CD4-positive, CD25-positive, alpha-beta regulatory T cell (primary cell): ENCODE results near the gene RBM7. TPM values are rescaled to one million over a fixed set of nuclear protein-coding genes. Genes with fewer than 3 reads are reported as not detected.

Experiments
- ATAC-seq, 2 donors: fragments of 150-1000 bp; cut with Tn5 transposase; one replicate each; pipeline ENCODE4 v1.10.0; 2021; ENCODE audit warnings: low read depth in 2 of 2, moderate number of reproducible peaks in 2 of 2, moderate library complexity in 1 of 2
- DNase-seq, 3 donors: peaks; one replicate each; pipeline versions ENCODE4 v3.0.0 to v3.0.0-alpha.2; 2012 to 2022; ENCODE audit warnings: mixed read lengths in 1 of 3
- H3K27ac ChIP-seq: one replicate; pipeline ENCODE4 v1.7.0; 2013; ENCODE audit warnings: mild to moderate bottlenecking, low read length; ENCODE audit not compliant: insufficient read depth, poor library complexity, severe bottlenecking
- H3K27me3 ChIP-seq: one replicate; pipeline ENCODE4 v1.7.0; 2013; ENCODE audit warnings: low read length; ENCODE audit not compliant: control insufficient read depth, insufficient read depth
- H3K36me3 ChIP-seq: one replicate; pipeline ENCODE4 v1.7.0; 2013; ENCODE audit warnings: mild to moderate bottlenecking, low read length, moderate library complexity; ENCODE audit not compliant: control insufficient read depth, insufficient read depth
- H3K4me1 ChIP-seq: 2 replicates; pipeline ENCODE4 v1.7.0; 2013; ENCODE audit warnings: mild to moderate bottlenecking, low read length; ENCODE audit not compliant: insufficient read depth, control insufficient read depth, poor library complexity, severe bottlenecking
- H3K4me3 ChIP-seq: one replicate; pipeline ENCODE4 v1.7.0; 2013; ENCODE audit warnings: low read depth, mild to moderate bottlenecking, low read length, moderate library complexity
- H3K9me3 ChIP-seq, 2 experiments: 1 replicate in 1 of 2; 2 replicates in 1 of 2; pipeline ENCODE4 v1.7.0; 2013; ENCODE audit warnings: low read length in 2 of 2, mild to moderate bottlenecking in 1 of 2, moderate library complexity in 1 of 2; ENCODE audit not compliant: control insufficient read depth in 2 of 2
- H3K27ac Mint-ChIP-seq, 3 donors: one replicate each; pipeline ENCODE4 v1.8.0; 2020 to 2022; ENCODE audit warnings: mild to moderate bottlenecking in 3 of 3, mixed read lengths in 3 of 3, moderate library complexity in 2 of 3
- H3K27me3 Mint-ChIP-seq: one replicate; pipeline ENCODE4 v1.8.0; 2022; ENCODE audit warnings: mild to moderate bottlenecking, mixed read lengths
- H3K36me3 Mint-ChIP-seq: one replicate; pipeline ENCODE4 v1.8.0; 2020; ENCODE audit warnings: mixed read lengths
- H3K4me1 Mint-ChIP-seq, 4 donors: one replicate each; pipeline ENCODE4 v1.8.0; 2020 to 2022; ENCODE audit warnings: mixed read lengths in 4 of 4, mild to moderate bottlenecking in 1 of 4
- H3K4me3 Mint-ChIP-seq, 4 donors: one replicate each; pipeline ENCODE4 v1.8.0; 2020 to 2022; ENCODE audit warnings: mild to moderate bottlenecking in 4 of 4, mixed read lengths in 4 of 4, moderate library complexity in 3 of 4
- H3K9me3 Mint-ChIP-seq, 7 donors: one replicate each; pipeline ENCODE4 v1.8.0; 2020 to 2022; ENCODE audit warnings: mixed read lengths in 7 of 7, mild to moderate bottlenecking in 3 of 7, moderate library complexity in 2 of 7
- polyA plus RNA-seq, 4 donors: library from polyadenylated mRNA; unstranded; fragments of 300-500 nt; fragmentation: Illumina TruSeq; gene quantifications; one replicate each; pipeline ENCODE4 v1.2.3, GENCODE V29; 2021
- total RNA-seq: library from RNA; stranded (reverse); gene quantifications from one replicate; pipeline ENCODE4 v1.2.3, GENCODE V29; 2022

RBM7 gene
- total and polyA plus RNA-seq, 5 donors from 2014 or later: 28.7 to 57.2 (median 31.9) TPM

DNA sequence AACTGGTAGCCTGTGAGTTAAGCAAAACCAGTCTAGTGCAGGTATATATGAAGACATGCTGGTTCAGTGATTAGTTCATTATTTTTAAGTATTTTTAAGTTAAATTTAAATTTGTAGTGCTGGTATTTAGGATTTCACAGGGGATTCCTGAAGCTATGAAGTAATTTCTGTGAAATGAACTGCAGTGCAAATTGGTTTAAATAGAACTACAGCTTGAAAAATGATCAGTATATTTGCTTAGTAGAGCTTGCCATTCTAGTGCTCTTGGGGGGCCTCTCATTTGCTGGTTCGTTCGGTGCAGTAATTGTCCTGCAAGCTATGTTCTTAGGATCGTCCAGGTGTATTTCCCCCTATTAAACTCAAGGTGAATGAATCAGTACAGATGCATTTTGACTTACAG, 51.9 kb downstream of the RBM7 start:
- no peak overlapping the region for H3K4me3 ChIP-seq
- ATAC-seq (no peak), DNase-seq (no peak)
- H3K27me3 Mint-ChIP-seq: no peaks in the 10 kb centered on the region
- peaks cover 38% of the 10 kb centered on the region for H3K36me3 ChIP-seq
- H3K4me1 Mint-ChIP-seq: peaks cover 0 to 11% (median 4%) of the 10 kb centered on the region in 4 donors
- no peaks in the 10 kb centered on the region for H3K9me3 ChIP-seq
- no peak overlapping the region for H3K4me3 Mint-ChIP-seq
- peaks cover 26% of the 10 kb centered on the region for H3K36me3 Mint-ChIP-seq
- H3K27ac Mint-ChIP-seq: no peak overlapping the region
- no peaks in the 10 kb centered on the region for H3K27me3 ChIP-seq
- H3K4me1 ChIP-seq: no peaks in the 10 kb centered on the region
- H3K9me3 Mint-ChIP-seq: no peaks in the 10 kb centered on the region
- H3K27ac ChIP-seq: no peak overlapping the region

Other genes with a start within 250 kb of the RBM7 start
- gene NNMT, start 104.3 kb upstream of the RBM7 start, total RNA-seq: not detected
- not detected for gene NNMT, start 104.3 kb upstream of the RBM7 start, polyA plus RNA-seq
- 15.4 TPM for gene C11orf71, start 155 bp upstream of the RBM7 start, total RNA-seq
- gene C11orf71, start 155 bp upstream of the RBM7 start, polyA plus RNA-seq: 10 to 100 TPM; 11.4 to 17.2 (median 16.0) TPM
- gene REXO2, start 38.8 kb downstream of the RBM7 start, total RNA-seq: 44.1 TPM
- 10 to 100 TPM; 70.3 to 88.5 (median 77.0) TPM for gene REXO2, start 38.8 kb downstream of the RBM7 start, polyA plus RNA-seq
- gene NXPE1, start 159.2 kb downstream of the RBM7 start, total RNA-seq: not detected
- gene NXPE1, start 159.2 kb downstream of the RBM7 start, polyA plus RNA-seq: not detected
- gene NXPE4, start 195.1 kb downstream of the RBM7 start, total RNA-seq: not detected
- not detected for gene NXPE4, start 195.1 kb downstream of the RBM7 start, polyA plus RNA-seq